ENCODE results near the gene FLYWCH2. TPM values are rescaled to one million over a fixed set of nuclear protein-coding genes. Genes with fewer than 3 reads are reported as not detected.

The FLYWCH2 gene
- total and polyA plus RNA-seq, 9 of the 15 experiments (the other 6 are each of a cell fraction or from before 2014, with no cell fraction given): 0.70 to 55.5 (median 7.6) TPM

DNA sequence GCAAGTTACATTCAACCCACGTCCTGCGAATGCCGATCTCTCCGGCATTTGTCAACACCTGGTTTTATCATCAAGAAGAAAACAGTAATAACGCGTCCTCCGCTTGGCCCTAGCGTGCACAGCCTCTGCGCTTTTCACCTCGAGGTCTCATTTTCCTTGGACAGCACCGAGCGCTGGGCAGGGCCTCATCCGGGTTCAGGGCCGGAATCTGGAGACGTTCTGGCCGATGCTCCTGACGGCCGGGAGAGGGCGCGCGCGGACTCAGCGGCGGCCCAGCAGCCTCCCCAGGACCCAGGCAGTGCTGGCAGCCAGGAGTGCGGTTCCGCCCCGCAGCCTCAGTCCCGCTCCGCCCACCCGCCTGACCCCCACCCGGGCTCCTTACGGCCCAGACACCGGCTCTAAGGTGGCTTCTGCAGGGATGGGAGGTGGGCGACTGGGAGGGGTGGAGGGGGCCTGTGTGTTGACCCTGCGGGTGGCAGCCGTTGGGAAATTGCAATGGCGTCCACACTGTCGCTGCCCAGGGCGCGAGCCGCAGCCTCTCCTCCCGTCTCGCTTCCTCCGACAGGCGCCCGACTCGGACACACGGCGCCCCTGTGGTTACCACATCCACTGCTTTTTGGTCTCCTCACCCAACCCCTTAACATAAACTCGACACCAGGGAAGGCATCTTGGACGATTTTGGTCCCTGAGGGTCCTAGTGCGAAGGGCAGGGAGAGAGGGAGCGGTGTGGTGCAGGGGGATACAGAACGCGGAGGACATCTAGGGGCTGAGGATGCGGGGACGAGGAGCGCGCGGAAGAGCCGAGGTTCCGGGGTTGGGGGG is 21.3 kb downstream of the FLYWCH2 start (continued):
- TF ChIP-seq RAD21 (CRISPR knock-in tag; conservative IDR thresholded peaks at IDR 0.05 in 1 of 2, IDR thresholded peaks at IDR 0.05 in 1 of 2) (peak; percentile 35 to 60), HDAC1 (IDR thresholded peaks at IDR 0.05) (peak in 1 of 2 experiments; percentile 27; a peak in 1 of 4 replicates), FOXA1 (IDR thresholded peaks at IDR 0.05; ENCODE audit: borderline replicate concordance) (no peak), CREM (IDR thresholded peaks at IDR 0.05; ENCODE audit: low read depth) (peak; percentile 78)
- TF ChIP-seq, protein P1, sequence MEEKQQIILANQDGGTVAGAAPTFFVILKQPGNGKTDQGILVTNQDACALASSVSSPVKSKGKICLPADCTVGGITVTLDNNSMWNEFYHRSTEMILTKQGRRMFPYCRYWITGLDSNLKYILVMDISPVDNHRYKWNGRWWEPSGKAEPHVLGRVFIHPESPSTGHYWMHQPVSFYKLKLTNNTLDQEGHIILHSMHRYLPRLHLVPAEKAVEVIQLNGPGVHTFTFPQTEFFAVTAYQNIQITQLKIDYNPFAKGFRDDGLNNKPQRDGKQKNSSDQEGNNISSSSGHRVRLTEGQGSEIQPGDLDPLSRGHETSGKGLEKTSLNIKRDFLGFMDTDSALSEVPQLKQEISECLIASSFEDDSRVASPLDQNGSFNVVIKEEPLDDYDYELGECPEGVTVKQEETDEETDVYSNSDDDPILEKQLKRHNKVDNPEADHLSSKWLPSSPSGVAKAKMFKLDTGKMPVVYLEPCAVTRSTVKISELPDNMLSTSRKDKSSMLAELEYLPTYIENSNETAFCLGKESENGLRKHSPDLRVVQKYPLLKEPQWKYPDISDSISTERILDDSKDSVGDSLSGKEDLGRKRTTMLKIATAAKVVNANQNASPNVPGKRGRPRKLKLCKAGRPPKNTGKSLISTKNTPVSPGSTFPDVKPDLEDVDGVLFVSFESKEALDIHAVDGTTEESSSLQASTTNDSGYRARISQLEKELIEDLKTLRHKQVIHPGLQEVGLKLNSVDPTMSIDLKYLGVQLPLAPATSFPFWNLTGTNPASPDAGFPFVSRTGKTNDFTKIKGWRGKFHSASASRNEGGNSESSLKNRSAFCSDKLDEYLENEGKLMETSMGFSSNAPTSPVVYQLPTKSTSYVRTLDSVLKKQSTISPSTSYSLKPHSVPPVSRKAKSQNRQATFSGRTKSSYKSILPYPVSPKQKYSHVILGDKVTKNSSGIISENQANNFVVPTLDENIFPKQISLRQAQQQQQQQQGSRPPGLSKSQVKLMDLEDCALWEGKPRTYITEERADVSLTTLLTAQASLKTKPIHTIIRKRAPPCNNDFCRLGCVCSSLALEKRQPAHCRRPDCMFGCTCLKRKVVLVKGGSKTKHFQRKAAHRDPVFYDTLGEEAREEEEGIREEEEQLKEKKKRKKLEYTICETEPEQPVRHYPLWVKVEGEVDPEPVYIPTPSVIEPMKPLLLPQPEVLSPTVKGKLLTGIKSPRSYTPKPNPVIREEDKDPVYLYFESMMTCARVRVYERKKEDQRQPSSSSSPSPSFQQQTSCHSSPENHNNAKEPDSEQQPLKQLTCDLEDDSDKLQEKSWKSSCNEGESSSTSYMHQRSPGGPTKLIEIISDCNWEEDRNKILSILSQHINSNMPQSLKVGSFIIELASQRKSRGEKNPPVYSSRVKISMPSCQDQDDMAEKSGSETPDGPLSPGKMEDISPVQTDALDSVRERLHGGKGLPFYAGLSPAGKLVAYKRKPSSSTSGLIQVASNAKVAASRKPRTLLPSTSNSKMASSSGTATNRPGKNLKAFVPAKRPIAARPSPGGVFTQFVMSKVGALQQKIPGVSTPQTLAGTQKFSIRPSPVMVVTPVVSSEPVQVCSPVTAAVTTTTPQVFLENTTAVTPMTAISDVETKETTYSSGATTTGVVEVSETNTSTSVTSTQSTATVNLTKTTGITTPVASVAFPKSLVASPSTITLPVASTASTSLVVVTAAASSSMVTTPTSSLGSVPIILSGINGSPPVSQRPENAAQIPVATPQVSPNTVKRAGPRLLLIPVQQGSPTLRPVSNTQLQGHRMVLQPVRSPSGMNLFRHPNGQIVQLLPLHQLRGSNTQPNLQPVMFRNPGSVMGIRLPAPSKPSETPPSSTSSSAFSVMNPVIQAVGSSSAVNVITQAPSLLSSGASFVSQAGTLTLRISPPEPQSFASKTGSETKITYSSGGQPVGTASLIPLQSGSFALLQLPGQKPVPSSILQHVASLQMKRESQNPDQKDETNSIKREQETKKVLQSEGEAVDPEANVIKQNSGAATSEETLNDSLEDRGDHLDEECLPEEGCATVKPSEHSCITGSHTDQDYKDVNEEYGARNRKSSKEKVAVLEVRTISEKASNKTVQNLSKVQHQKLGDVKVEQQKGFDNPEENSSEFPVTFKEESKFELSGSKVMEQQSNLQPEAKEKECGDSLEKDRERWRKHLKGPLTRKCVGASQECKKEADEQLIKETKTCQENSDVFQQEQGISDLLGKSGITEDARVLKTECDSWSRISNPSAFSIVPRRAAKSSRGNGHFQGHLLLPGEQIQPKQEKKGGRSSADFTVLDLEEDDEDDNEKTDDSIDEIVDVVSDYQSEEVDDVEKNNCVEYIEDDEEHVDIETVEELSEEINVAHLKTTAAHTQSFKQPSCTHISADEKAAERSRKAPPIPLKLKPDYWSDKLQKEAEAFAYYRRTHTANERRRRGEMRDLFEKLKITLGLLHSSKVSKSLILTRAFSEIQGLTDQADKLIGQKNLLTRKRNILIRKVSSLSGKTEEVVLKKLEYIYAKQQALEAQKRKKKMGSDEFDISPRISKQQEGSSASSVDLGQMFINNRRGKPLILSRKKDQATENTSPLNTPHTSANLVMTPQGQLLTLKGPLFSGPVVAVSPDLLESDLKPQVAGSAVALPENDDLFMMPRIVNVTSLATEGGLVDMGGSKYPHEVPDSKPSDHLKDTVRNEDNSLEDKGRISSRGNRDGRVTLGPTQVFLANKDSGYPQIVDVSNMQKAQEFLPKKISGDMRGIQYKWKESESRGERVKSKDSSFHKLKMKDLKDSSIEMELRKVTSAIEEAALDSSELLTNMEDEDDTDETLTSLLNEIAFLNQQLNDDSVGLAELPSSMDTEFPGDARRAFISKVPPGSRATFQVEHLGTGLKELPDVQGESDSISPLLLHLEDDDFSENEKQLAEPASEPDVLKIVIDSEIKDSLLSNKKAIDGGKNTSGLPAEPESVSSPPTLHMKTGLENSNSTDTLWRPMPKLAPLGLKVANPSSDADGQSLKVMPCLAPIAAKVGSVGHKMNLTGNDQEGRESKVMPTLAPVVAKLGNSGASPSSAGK (IDR thresholded peaks at IDR 0.05): peak; percentile 79
- TF ChIP-seq, protein P2, sequence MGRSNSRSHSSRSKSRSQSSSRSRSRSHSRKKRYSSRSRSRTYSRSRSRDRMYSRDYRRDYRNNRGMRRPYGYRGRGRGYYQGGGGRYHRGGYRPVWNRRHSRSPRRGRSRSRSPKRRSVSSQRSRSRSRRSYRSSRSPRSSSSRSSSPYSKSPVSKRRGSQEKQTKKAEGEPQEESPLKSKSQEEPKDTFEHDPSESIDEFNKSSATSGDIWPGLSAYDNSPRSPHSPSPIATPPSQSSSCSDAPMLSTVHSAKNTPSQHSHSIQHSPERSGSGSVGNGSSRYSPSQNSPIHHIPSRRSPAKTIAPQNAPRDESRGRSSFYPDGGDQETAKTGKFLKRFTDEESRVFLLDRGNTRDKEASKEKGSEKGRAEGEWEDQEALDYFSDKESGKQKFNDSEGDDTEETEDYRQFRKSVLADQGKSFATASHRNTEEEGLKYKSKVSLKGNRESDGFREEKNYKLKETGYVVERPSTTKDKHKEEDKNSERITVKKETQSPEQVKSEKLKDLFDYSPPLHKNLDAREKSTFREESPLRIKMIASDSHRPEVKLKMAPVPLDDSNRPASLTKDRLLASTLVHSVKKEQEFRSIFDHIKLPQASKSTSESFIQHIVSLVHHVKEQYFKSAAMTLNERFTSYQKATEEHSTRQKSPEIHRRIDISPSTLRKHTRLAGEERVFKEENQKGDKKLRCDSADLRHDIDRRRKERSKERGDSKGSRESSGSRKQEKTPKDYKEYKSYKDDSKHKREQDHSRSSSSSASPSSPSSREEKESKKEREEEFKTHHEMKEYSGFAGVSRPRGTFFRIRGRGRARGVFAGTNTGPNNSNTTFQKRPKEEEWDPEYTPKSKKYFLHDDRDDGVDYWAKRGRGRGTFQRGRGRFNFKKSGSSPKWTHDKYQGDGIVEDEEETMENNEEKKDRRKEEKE (IDR thresholded peaks at IDR 0.05; ENCODE audit: borderline replicate concordance in 1 of 2, control insufficient read depth in 1 of 2, low read depth in 2 of 2, low read length in 1 of 2): 0 out of 4 replicates have a peak, but pooled peaks of 1 of the 2 experiments have one; percentile 27
- TF ChIP-seq, protein P3, sequence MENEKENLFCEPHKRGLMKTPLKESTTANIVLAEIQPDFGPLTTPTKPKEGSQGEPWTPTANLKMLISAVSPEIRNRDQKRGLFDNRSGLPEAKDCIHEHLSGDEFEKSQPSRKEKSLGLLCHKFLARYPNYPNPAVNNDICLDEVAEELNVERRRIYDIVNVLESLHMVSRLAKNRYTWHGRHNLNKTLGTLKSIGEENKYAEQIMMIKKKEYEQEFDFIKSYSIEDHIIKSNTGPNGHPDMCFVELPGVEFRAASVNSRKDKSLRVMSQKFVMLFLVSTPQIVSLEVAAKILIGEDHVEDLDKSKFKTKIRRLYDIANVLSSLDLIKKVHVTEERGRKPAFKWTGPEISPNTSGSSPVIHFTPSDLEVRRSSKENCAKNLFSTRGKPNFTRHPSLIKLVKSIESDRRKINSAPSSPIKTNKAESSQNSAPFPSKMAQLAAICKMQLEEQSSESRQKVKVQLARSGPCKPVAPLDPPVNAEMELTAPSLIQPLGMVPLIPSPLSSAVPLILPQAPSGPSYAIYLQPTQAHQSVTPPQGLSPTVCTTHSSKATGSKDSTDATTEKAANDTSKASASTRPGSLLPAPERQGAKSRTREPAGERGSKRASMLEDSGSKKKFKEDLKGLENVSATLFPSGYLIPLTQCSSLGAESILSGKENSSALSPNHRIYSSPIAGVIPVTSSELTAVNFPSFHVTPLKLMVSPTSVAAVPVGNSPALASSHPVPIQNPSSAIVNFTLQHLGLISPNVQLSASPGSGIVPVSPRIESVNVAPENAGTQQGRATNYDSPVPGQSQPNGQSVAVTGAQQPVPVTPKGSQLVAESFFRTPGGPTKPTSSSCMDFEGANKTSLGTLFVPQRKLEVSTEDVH (IDR thresholded peaks at IDR 0.05; ENCODE audit: low read depth, partially characterized antibody): peak; percentile 36
